Ectodermal cell (in vitro differentiated cells): ENCODE measurements around the gene DENND1B.
"Not testable (repeated sequence)": the region's sequence is repeated elsewhere in the genome, so short reads cannot be mapped to it uniquely, and the experiment has no call there.

Experiments used
- H3K27ac ChIP-seq: 2 replicates; pipeline ENCODE4 v1.7.0; 2013; ENCODE audit warnings: mild to moderate bottlenecking, low read depth, low read length; ENCODE audit not compliant: insufficient read depth, poor library complexity, severe bottlenecking
- H3K27me3 ChIP-seq: 2 replicates; pipeline ENCODE4 v1.7.0; 2013; ENCODE audit warnings: mild to moderate bottlenecking, low read length; ENCODE audit not compliant: insufficient read depth, control insufficient read depth, poor library complexity, severe bottlenecking
- H3K36me3 ChIP-seq: one replicate; pipeline ENCODE4 v1.7.0; 2013; ENCODE audit warnings: low read length; ENCODE audit not compliant: control insufficient read depth, insufficient read depth
- H3K4me1 ChIP-seq: one replicate; pipeline ENCODE4 v1.7.0; 2013; ENCODE audit warnings: low read length; ENCODE audit not compliant: control insufficient read depth, insufficient read depth
- H3K4me3 ChIP-seq: 2 replicates; pipeline ENCODE4 v1.7.0; 2013; ENCODE audit warnings: low read depth, low read length, control low read depth; ENCODE audit not compliant: insufficient read depth
- H3K9me3 ChIP-seq: 2 replicates; pipeline ENCODE4 v1.7.0; 2013; ENCODE audit warnings: mild to moderate bottlenecking, low read length, moderate library complexity; ENCODE audit not compliant: control insufficient read depth
- WGBS, 2 experiments: methylation state at CpG; one replicate each; pipeline ENCODE4 v1.1.7; 2013; ENCODE audit warnings: missing lambda C conversion rate in 2 of 2; 5-methylcytosine and 5-hydroxymethylcytosine counted together

The DENND1B gene

DNA sequence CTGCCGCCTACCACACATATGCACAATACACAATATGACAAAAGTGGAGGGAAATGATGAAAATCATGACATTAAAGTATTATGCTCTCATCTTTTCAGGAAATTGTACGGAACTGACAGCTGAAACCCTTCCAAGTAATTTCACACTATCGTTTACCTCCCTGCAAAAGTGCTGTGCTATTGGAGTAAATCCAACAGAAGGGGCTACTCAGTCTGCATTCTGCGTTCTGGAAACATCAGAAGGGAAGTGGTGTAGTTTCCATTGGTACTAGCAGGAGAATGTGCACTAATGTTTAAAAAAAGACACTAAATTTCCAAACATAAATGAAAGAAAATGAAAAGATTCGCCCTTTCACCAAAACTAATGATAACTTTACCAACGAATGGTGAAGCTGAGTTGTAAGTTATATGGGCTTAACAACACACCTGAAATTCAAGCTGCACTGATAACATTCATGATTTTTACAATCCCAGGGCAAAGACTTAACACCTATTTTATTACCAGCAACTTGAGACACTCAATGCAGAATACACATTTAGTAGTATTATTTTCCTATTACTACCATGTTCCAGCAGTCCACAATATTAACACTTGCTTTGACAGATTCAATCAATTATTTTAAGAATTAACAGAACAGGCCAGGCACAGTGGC lies 3.2 kb downstream of the DENND1B start:
- no peaks in the 10 kb centered on the region for H3K9me3 ChIP-seq
- no peak overlapping the region for H3K4me3 ChIP-seq
- H3K4me1 ChIP-seq: no peaks in the 10 kb centered on the region
- no peak overlapping the region for H3K27ac ChIP-seq
- 91 to 93% methylated on average over 5 of the region's 6 CpGs for WGBS, 2 experiments
- H3K27me3 ChIP-seq: peaks cover 27% of the 10 kb centered on the region
- no peaks in the 10 kb centered on the region for H3K36me3 ChIP-seq

DNA sequence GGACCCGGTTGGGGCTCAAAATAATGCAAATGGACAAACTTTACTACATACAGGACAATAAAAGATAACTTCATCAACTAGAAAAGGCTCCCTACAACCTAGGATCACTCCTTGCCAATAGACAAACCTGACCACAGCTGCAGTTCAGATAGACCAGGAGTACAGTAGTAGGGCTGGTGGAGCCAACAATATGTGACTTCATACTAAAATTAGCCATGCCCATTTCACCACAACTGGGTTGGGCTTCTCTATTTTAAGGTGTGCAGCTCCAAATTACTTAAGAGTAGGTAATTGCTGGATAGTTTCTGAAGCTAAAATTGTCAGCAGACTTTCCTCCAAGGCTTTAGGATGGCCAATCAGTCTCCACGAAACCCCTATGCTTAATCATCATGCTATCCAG lies 3.9 kb downstream of the DENND1B start:
- no peak overlapping the region for H3K4me3 ChIP-seq
- 88 to 91% methylated on average over 2 of the region's 2 CpGs for WGBS, 2 experiments
- no peaks in the 10 kb centered on the region for H3K9me3 ChIP-seq
- H3K27me3 ChIP-seq: peaks cover 26% of the 10 kb centered on the region
- H3K4me1 ChIP-seq: no peaks in the 10 kb centered on the region
- H3K36me3 ChIP-seq: no peaks in the 10 kb centered on the region
- no peak overlapping the region for H3K27ac ChIP-seq

DNA sequence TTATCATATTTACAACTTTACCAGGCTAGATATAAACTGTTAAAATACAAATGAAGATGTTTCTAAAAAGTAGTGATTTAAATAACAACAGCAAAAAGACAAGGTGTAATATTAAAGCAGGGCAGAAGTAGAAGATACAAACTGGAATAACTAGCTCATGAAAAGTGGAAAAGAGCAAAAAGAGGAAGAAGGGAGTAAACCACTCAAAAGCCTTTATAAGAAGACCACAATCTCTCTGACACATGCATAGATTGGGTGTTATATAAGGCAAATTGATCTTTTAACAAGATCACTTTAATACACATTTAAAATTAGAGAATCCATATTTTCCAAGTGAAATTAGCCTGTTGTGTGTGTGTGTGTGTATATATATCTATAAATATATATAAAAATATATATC lies 5.0 kb downstream of the DENND1B start:
- no peaks in the 10 kb centered on the region for H3K36me3 ChIP-seq
- H3K27me3 ChIP-seq: peaks cover 16% of the 10 kb centered on the region
- H3K27ac ChIP-seq: no peak overlapping the region
- H3K4me3 ChIP-seq: no peak overlapping the region
- H3K9me3 ChIP-seq: no peaks in the 10 kb centered on the region
- no peaks in the 10 kb centered on the region for H3K4me1 ChIP-seq

DNA sequence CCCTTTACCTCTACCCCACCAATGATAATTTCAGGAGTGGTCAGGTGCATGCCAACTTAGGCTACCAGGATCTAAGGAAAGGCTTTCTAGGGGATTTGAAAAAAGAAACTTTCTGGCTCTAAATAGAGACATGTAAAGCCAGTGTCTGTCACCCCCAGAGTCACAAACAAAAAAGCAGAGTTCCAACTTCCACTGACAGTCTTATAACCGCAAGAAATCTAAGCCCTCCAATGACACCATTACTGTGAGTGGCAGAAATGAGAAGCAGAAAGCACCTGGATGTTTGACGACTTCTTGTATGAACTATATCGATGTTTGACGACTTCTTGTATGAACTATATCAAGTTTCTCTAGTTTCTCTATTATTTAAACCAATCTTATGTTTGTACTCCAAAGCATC lies 6.0 kb downstream of the DENND1B start:
- H3K27me3 ChIP-seq: peaks cover 13% of the 10 kb centered on the region
- H3K36me3 ChIP-seq: no peaks in the 10 kb centered on the region
- H3K27ac ChIP-seq: no peak overlapping the region
- no peak overlapping the region for H3K4me3 ChIP-seq
- WGBS, 2 experiments: 89 to 92% methylated on average over 4 of the region's 4 CpGs
- no peaks in the 10 kb centered on the region for H3K9me3 ChIP-seq
- H3K4me1 ChIP-seq: no peaks in the 10 kb centered on the region

DNA sequence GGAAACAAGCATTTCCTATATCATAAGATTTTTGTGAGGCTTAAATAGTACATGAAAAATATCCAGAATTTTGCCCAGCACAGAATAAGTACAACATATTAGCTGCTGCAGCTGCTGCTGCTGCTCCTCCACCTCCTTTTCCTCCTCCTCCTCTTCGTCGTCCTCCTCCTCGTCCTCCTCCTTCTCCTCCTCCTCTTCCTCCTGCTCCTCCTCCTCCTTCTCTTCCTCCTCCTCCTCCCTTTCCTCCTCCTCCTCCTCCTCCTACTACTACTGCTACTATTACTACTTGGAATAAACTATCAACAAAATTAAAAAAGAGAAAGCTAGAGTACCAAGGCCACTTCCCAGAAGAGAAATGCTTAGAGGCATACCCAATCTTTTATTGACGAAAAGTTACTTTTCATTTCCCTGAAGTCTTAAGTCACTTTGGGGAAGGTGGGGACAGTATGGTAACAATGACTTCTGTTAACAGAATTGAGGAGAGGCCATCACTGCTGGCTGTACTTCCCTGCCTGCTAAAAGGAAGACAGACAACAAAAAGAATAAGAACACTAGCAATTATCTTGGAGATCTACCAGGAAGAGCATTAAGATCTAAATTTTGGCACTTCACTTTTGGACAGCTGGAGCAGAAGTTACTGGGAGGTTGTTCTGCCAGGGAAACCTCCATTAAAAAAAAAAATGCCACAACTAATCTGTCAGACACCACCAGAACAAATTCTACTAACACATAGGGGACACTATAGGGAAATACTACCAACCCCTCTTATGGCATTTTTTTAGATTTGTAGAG lies 7.1 kb downstream of the DENND1B start:
- H3K4me1 ChIP-seq: no peaks in the 10 kb centered on the region
- peaks cover 3% of the 10 kb centered on the region for H3K27me3 ChIP-seq
- no peaks in the 10 kb centered on the region for H3K9me3 ChIP-seq
- no peak overlapping the region for H3K27ac ChIP-seq
- WGBS, 2 experiments: 57 to 64% methylated on average over 4 of the region's 4 CpGs
- H3K36me3 ChIP-seq: no peaks in the 10 kb centered on the region
- no peak overlapping the region for H3K4me3 ChIP-seq

DNA sequence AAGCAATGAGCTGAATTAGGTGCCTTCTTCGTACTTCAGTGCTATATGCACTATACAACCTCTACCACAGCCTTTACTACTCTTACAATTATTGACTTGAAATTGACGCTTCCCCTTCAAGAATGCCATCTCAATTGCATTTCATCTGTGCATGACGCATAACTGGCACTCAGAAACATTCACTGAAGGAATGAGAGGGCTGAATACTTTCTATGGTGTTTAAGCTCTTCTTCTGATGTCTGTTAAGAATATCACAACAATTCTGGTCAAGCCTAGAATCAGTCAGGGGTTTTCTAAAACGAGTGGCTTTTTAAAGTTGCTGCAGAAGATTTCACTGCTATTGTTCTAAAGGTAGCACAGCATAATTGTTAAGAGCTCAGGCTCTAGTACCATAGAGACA lies 11.5 kb downstream of the DENND1B start:
- H3K4me3 ChIP-seq: no peak overlapping the region
- WGBS, 2 experiments: 67 to 88% methylated on average over 3 to 4 of the region's 4 CpGs
- H3K4me1 ChIP-seq: no peaks in the 10 kb centered on the region
- no peak overlapping the region for H3K27ac ChIP-seq
- no peaks in the 10 kb centered on the region for H3K9me3 ChIP-seq
- H3K36me3 ChIP-seq: no peaks in the 10 kb centered on the region
- no peaks in the 10 kb centered on the region for H3K27me3 ChIP-seq

DNA sequence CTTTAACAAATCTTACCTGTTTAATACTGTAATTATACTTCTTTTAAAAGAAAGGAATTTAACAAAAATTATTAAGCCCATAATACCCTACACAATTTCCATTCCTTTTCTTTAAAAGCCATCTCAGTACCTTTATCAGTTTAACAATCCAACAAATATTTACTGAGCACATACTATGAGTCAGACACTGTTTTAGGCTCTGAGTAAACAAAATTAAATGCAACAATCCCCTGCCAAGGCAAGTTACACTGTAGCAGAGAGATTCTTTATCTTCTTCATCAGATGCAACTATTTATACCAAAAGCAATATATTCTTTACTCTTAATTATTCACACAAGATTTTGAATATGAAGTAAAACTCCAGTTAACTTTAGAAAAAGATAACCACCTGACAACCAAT lies 12.0 kb downstream of the DENND1B start:
- H3K4me3 ChIP-seq: no peak overlapping the region
- H3K4me1 ChIP-seq: no peaks in the 10 kb centered on the region

DNA sequence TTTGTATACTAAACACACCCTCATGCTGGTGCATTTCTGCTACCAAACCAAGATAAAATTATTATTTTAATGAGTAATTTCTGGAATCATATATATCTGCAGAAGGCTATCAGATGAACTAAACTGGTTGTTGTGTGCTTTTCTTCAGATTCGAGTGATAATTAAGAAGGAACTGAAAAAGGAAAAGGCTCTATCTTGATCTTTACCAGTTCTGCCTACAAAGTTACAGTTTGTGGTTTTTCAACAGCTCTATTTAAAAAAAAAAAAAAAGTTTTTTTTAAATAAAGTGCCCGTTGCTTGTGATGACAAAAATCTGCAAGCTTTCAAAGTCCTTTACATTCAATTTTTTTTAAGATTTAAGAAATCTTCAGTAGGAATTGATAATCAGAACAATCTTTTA lies 13.6 kb downstream of the DENND1B start:
- Histone ChIP-seq H3K36me3 (no peaks in the 10 kb centered on the region), H3K4me3 (no peak overlapping the region), H3K4me1 (no peaks in the 10 kb centered on the region), H3K27me3 (no peaks in the 10 kb centered on the region), H3K9me3 (no peaks in the 10 kb centered on the region), H3K27ac (no peak overlapping the region)
- 90 to 93% methylated on average over 1 to 2 of the region's 2 CpGs for WGBS, 2 experiments

More for the DNA sequence above, 12.0 kb downstream of the DENND1B start:
- Histone ChIP-seq H3K27ac (no peak overlapping the region), H3K9me3 (no peaks in the 10 kb centered on the region), H3K27me3 (no peaks in the 10 kb centered on the region), H3K36me3 (no peaks in the 10 kb centered on the region)

DNA sequence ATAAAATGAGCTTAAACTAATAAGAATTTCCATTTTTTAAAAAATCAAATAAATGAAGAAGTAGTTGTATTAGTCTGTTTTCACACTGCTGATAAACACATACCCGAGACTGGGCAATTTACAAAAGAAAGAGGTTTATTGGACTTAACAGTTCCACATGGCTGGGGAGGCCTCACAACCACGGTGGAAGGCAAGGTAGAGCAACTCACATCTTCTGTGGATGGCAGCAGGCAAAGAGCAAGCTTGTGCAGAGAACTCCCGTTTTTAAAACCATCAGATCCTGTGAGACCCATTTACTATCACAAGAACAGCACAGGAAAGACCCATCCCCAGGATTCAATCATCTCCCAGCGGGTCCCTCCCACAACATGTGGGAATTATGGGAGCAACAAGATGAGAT lies 19.7 kb downstream of the DENND1B start:
- WGBS, 2 experiments: 85 to 86% methylated on average over 3 to 4 of the region's 4 CpGs
- H3K4me3 ChIP-seq, H3K27ac ChIP-seq, H3K36me3 ChIP-seq, H3K27me3 ChIP-seq, H3K9me3 ChIP-seq, H3K4me1 ChIP-seq: not testable (repeated sequence)

DNA sequence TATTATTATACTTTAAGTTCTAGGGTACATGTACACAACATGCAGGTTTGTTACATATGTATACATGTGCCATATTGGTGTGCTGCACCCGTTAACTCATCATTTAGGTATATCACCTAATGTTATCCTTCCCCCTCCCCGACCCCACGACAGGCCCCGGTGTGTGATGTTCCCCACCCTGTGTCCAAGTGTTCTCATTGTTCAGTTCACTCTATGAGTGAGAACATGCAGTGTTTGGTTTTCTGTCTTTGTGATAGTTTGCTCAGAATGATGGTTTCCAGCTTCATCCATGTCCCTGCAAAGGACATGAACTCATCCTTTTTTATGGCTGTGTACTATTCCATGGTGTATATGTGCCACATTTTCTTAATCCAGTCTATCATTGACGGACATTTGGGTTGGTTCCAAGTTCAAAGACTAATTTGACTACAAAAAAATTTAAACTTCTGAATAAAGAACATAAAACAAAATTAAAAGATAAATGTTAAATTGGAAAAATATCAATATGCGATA lies 22.6 kb downstream of the DENND1B start:
- H3K4me1 ChIP-seq, H3K27ac ChIP-seq, H3K36me3 ChIP-seq, H3K9me3 ChIP-seq, H3K27me3 ChIP-seq, H3K4me3 ChIP-seq: not testable (repeated sequence)
- 80 to 88% methylated on average over 4 to 5 of the region's 6 CpGs for WGBS, 2 experiments
